ENCODE measurements around the gene TNNT3.

The TNNT3 gene

DNA sequence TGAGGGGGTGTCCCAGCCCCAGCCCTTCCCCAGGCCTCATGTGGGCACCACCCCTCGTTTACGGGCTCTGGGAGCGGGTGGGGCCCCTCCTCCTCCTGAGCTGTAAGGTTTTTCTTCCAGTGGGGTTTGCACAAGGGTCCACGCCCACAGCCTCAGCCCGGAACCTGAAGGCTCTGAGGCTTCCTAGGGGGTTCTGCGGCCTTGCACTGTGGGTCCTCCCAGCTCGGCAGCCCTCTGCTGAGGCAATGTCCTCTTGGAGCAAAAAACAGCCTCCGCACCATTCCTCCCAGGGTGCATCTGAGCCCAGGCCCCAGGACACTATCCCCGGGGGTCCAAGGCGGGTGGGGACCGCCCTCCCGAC, 64.1 kb downstream of the TNNT3 start:
- DNase-seq (ENCODE audit: low read depth): no peak
- no peak overlapping the region for H3K4me3 ChIP-seq (ENCODE audit: low read depth, low read length)
- in situ Hi-C loops (cut with HindIII; ENCODE audit: low sequenced_read_pairs): no loop called here
- TF ChIP-seq, protein P1, sequence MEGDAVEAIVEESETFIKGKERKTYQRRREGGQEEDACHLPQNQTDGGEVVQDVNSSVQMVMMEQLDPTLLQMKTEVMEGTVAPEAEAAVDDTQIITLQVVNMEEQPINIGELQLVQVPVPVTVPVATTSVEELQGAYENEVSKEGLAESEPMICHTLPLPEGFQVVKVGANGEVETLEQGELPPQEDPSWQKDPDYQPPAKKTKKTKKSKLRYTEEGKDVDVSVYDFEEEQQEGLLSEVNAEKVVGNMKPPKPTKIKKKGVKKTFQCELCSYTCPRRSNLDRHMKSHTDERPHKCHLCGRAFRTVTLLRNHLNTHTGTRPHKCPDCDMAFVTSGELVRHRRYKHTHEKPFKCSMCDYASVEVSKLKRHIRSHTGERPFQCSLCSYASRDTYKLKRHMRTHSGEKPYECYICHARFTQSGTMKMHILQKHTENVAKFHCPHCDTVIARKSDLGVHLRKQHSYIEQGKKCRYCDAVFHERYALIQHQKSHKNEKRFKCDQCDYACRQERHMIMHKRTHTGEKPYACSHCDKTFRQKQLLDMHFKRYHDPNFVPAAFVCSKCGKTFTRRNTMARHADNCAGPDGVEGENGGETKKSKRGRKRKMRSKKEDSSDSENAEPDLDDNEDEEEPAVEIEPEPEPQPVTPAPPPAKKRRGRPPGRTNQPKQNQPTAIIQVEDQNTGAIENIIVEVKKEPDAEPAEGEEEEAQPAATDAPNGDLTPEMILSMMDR (IDR thresholded peaks at IDR 0.05; ENCODE audit: low read depth, low read length, missing control alignments): no peak

DNA sequence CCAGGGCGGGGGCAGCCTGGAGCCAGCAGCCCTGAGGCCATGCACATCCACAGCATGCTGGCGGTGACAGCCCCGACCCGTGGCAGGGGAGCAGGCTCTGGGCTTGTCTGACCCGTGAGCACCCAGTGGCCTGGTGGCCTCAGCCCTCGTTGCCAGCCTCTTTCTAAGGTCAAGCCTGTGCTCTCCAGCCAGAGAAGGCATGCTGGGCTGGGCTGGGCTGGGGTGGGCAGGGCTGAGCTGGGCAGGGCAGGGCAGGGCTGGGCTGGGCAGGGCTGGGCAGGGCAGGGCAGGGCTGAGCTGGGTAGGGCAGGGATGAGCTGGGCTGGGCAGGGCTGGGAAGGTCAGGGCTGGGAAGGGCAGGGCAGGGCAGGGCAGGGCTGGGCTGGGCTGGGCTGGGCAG, 67.5 kb downstream of the TNNT3 start:
- H3K4me3 ChIP-seq (ENCODE audit: low read depth, low read length): no peak overlapping the region
- in situ Hi-C loops (cut with HindIII; ENCODE audit: low sequenced_read_pairs): no loop called here
- no peak for DNase-seq (ENCODE audit: low read depth)
- TF ChIP-seq, protein P1 (IDR thresholded peaks at IDR 0.05; ENCODE audit: low read depth, low read length, missing control alignments): no peak

DNA sequence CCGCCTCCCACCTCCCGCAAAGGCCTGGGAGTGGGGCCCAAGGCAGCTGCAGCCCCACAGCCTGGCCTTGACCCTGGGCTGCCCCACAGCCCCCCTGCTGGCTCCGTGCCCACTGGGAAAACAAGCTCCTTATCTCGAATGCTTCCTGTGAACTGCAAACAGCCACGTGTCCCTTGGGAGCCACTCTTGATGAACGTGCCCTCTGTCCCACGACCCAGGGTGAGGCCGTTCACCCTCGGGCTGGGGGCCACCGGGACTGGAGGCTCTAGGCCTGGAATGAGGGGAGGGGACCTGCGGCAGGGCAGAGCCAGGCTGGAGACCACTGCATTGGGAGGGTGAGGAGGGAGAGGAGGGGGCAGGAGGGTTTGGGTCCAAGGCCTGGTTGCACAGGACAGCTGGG, 68.7 kb downstream of the TNNT3 start:
- in situ Hi-C loops (cut with HindIII; ENCODE audit: low sequenced_read_pairs): no loop called here
- H3K4me3 ChIP-seq (ENCODE audit: low read depth, low read length): no peak overlapping the region
- DNase-seq (ENCODE audit: low read depth): no peak
- TF ChIP-seq, protein P1 (IDR thresholded peaks at IDR 0.05; ENCODE audit: low read depth, low read length, missing control alignments): no peak
